AG09309 (cell line): ENCODE measurements around the gene BMP7.
A peak's percentile ranks its signal among the peaks of the same experiment; 100 is the strongest.

Experiments
- DNase-seq: peaks from one replicate; pipeline ENCODE4 v3.0.0-alpha.2; 2010; ENCODE audit warnings: low read depth
- H3K4me3 ChIP-seq: 2 replicates; pipeline ENCODE4 v1.5.1; 2011; ENCODE audit warnings: mild to moderate bottlenecking, low read depth, low read length, moderate library complexity; ENCODE audit not compliant: control insufficient read depth
- TF ChIP-seq, protein P1 (sequence below): IDR thresholded peaks from 2 replicates; pipeline ENCODE4 v1.5.1; 2011; ENCODE audit warnings: mild to moderate bottlenecking, low read depth, low read length, inconsistent platforms; ENCODE audit not compliant: insufficient read depth, control insufficient read depth; ENCODE audit errors: missing control alignments

BMP7 gene

DNA sequence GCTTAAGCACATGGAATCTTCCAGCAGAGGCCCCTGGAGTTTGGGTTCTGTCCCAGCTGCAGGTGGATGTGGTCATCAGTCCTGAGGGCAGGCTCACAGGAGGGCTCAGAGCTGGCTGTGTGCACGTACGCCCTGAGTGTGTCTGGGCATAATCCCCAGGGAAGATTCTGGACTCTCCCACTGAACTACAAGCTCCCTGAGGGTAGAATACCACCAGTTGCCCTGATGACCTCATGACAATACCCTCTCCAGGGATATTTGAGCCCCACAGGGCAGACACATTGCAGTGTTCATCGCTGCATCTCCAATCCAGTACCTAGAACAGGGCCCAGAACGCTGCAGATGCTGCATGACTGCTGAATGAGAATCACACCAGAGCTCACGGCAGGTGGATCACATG lies 92.5 kb downstream of the BMP7 start:
- TF ChIP-seq, protein P1, sequence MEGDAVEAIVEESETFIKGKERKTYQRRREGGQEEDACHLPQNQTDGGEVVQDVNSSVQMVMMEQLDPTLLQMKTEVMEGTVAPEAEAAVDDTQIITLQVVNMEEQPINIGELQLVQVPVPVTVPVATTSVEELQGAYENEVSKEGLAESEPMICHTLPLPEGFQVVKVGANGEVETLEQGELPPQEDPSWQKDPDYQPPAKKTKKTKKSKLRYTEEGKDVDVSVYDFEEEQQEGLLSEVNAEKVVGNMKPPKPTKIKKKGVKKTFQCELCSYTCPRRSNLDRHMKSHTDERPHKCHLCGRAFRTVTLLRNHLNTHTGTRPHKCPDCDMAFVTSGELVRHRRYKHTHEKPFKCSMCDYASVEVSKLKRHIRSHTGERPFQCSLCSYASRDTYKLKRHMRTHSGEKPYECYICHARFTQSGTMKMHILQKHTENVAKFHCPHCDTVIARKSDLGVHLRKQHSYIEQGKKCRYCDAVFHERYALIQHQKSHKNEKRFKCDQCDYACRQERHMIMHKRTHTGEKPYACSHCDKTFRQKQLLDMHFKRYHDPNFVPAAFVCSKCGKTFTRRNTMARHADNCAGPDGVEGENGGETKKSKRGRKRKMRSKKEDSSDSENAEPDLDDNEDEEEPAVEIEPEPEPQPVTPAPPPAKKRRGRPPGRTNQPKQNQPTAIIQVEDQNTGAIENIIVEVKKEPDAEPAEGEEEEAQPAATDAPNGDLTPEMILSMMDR: no peak
- no peak overlapping the region for H3K4me3 ChIP-seq
- no peak for DNase-seq

DNA sequence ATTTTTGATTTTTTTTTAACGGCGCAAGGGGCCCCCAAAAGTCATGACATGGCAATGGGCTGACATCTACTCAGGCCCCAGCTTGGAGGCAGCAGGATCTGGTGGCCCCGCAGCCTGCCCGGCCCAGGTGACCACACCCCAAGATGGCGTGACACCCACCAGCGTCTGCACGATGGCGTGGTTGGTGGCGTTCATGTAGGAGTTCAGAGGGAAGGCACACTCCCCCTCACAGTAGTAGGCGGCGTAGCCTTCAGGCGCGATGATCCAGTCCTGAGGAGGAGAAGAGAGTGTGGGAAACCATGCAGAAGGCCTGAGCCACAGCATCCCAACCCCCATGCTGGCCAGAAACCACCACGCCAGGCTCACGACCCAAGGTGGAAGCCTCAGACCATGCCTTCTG lies 93.4 kb downstream of the BMP7 start:
- TF ChIP-seq, protein P1: no peak
- no peak overlapping the region for H3K4me3 ChIP-seq
- no peak for DNase-seq

DNA sequence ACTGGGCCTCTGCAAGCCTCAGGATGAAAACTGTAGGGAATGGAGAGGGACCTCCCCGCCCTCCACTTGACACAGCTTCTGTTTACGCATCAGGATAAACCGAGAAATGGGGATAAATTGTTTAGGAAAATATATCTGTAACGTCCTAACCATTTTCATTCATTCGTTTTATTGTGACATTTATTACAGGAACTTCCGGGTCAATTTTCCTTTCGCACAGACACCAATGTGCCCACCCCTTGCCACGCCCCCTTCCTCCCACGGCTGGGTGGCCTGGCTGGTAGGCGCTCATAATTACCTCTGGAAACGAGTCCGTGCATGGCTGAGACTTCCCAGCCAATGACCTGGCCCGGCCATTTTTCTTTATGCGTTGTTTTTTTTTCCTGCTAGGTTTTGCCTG lies 96.1 kb downstream of the BMP7 start:
- TF ChIP-seq, protein P1: no peak
- no peak for DNase-seq
- H3K4me3 ChIP-seq: no peak overlapping the region

DNA sequence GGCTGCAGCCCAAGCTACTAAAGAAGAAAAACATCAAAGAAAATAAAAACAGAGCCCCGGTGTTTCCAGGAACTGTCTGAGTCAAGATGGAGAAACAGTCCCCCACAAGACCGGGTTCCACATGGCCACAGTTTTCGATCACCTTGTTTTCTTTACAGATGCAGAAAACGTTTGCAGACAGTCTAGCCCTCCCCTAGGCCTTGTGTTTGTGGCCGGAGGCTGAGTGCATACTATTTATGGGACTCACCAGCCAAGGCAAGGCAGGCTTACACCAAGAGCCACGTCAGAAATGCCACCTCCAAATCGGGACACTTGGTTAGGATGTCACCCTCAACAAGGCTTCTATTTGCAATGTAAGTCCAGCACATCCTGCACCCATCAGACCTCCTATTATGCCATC lies 97.3 kb downstream of the BMP7 start:
- no peak for DNase-seq
- TF ChIP-seq, protein P1: no peak
- no peak overlapping the region for H3K4me3 ChIP-seq

DNA sequence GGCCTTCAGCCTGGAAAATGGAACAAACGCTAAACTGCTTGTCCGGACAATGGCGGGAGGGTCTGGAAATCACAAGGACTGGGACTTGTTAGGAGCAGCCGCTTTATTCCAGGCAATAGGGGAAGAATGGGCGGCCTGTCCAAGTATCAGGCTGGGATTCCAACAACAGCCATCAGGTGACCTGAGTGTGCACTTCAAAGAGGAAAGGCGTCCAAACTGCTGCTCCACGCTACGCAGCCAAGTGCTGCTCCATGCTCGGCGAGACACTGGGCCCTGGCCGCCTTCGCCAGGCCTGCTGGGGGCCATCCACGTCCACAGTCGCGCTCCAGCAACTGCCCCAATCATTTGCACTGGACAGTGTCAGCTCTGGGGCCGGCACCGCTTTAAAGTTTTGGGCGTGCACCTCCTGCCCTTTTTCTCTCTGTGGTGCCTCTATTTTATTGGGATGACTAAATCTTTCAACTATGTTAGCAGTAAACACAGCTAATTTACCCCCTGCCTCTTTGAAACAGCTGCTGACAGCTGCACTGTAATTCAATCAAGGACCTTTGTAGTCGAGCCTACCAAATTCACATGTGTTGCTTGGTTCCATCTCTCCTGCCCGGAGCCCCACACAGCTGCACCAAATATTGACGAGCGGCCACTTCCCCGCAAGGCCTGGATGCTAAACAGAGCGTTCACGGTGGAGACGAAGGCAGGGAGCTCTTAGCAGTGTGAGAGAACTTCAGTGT lies 98.3 kb downstream of the BMP7 start:
- H3K4me3 ChIP-seq: no peak overlapping the region
- peak; percentile 5 for DNase-seq
- TF ChIP-seq, protein P1: no peak

DNA sequence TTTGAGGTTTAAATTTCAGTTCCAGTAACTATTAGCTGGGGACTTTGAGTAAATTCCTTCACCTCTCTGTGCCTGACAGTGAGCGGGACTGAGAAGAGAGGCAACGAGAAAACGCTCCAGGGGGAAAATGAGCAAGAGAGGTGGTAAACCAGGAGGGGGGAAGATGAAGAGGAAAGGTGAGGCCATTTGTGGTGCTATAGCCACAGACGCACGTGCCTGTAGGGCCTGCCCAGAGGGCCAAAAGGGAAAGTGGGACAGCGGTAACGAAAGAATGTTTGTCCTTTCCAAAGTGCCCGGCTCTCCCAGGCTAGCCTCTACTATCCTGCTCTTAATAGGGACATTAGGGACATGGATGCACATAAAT lies 99.2 kb downstream of the BMP7 start:
- TF ChIP-seq, protein P1: no peak
- DNase-seq: no peak
- no peak overlapping the region for H3K4me3 ChIP-seq
